GM20000 (cell line): ENCODE data around the gene RASA1.
"Not testable (repeated sequence)": the region's sequence is repeated elsewhere in the genome, so short reads cannot be mapped to it uniquely, and the experiment has no call there.

Source experiments
- DNase-seq: peaks from one replicate; pipeline ENCODE4 v3.0.0; 2012; ENCODE audit warnings: low spot score
- CTCF ChIP-seq: IDR thresholded peaks from 2 replicates; pipeline ENCODE4 v1.5.1; 2012; ENCODE audit warnings: mild to moderate bottlenecking, control low read depth; ENCODE audit errors: extremely low read depth, missing control alignments

Gene RASA1

GRCh38 chr5:87278590-87279100, 11.0 kb downstream of the RASA1 start:
- DNase-seq = no peak
- TF ChIP-seq CTCF = no peak

- DNase-seq = no peak
- no peak for TF ChIP-seq CTCF
These were observed 14.6 kb downstream of the RASA1 start for GRCh38 chr5:87282269-87282668.

GRCh38 chr5:87287266-87287665, 19.6 kb downstream of the RASA1 start:
- not testable (repeated sequence) for DNase-seq

GRCh38 chr5:87298692-87299362, 31.1 kb downstream of the RASA1 start:
- no peak for DNase-seq
- no peak for TF ChIP-seq CTCF

GRCh38 chr5:87300176-87300575, 32.5 kb downstream of the RASA1 start:
- no peak for TF ChIP-seq CTCF
- no peak for DNase-seq

- no peak for DNase-seq
These were observed 33.1 kb downstream of the RASA1 start for GRCh38 chr5:87300744-87301143.

GRCh38 chr5:87302061-87302460, 34.4 kb downstream of the RASA1 start:
- no peak for DNase-seq
- TF ChIP-seq CTCF = no peak

More at GRCh38 chr5:87300744-87301143, 33.1 kb downstream of the RASA1 start:
- TF ChIP-seq CTCF = no peak

GRCh38 chr5:87303324-87303723, 35.6 kb downstream of the RASA1 start:
- TF ChIP-seq CTCF = no peak

GRCh38 chr5:87306090-87306489, 38.4 kb downstream of the RASA1 start:
- not testable (repeated sequence) for DNase-seq

More at GRCh38 chr5:87303324-87303723, 35.6 kb downstream of the RASA1 start:
- DNase-seq = no peak
